OCI-LY1 (cell line): Measurements from ENCODE around the gene METTL27.

ENCODE experiments used
- H2AFZ ChIP-seq: fragments of 200-600 bp; sonication (generic), shearing (Covaris generic); 2 replicates; pipeline ENCODE4 v1.6.0; 2014; ENCODE audit warnings: antibody characterized with exemption, mild to moderate bottlenecking, low read length
- H3F3A ChIP-seq: fragments of 200-600 bp; sonication (generic), shearing (Covaris generic); 2 replicates; pipeline ENCODE4 v1.6.0; 2014; ENCODE audit warnings: mild to moderate bottlenecking, antibody characterized with exemption, low read length, moderate library complexity; ENCODE audit not compliant: insufficient read depth
- H3K27ac ChIP-seq: fragments of 200-600 bp; sonication (generic); 2 replicates; pipeline ENCODE4 v1.5.1; 2014; ENCODE audit warnings: low read length, mixed run types, mild to moderate bottlenecking, low read depth; ENCODE audit not compliant: poor library complexity, severe bottlenecking
- H3K27me3 ChIP-seq: fragments of 200-600 bp; sonication (generic); 2 replicates; pipeline ENCODE4 v1.6.0; 2014; ENCODE audit warnings: antibody characterized with exemption, mild to moderate bottlenecking, low read length, moderate library complexity; ENCODE audit not compliant: insufficient read depth
- H3K36me3 ChIP-seq: fragments of 200-600 bp; sonication (generic); 2 replicates; pipeline ENCODE4 v1.6.1; 2014; ENCODE audit warnings: mild to moderate bottlenecking, antibody characterized with exemption, low read length, moderate library complexity, mixed read lengths; ENCODE audit not compliant: insufficient read depth
- H3K4me1 ChIP-seq: fragments of 200-600 bp; sonication (generic); 2 replicates; pipeline ENCODE4 v1.5.1; 2014; ENCODE audit warnings: mild to moderate bottlenecking, low read length, moderate library complexity; ENCODE audit not compliant: insufficient read depth, severe bottlenecking
- H3K4me2 ChIP-seq: fragments of 200-600 bp; sonication (generic), shearing (Covaris generic); 2 replicates; pipeline ENCODE4 v1.6.1; 2014; ENCODE audit warnings: low read length
- H3K4me3 ChIP-seq: fragments of 200-600 bp; sonication (generic); 2 replicates; pipeline ENCODE4 v1.5.1; 2014; ENCODE audit warnings: low read length, low read depth, mild to moderate bottlenecking, mixed read lengths; ENCODE audit not compliant: poor library complexity, severe bottlenecking
- H3K79me2 ChIP-seq: fragments of 200-600 bp; shearing (Covaris generic); 2 replicates; pipeline ENCODE4 v1.6.1; 2016; ENCODE audit warnings: mixed run types, low read length, mixed read lengths; ENCODE audit not compliant: insufficient read depth
- H3K9ac ChIP-seq: fragments of 200-600 bp; sonication (generic), shearing (Covaris generic); 2 replicates; pipeline ENCODE4 v1.6.1; 2014; ENCODE audit warnings: mild to moderate bottlenecking, low read length, mixed read lengths
- H3K9me2 ChIP-seq: fragments of 200-600 bp; sonication (generic), shearing (Covaris generic); 2 replicates; pipeline ENCODE4 v1.6.1; 2014; ENCODE audit warnings: low read depth, mild to moderate bottlenecking, low read length, mixed read lengths
- H3K9me3 ChIP-seq: fragments of 200-600 bp; shearing (Covaris generic); 2 replicates; pipeline ENCODE4 v1.6.1; 2014; ENCODE audit warnings: low read length, mixed read lengths
- H4K20me1 ChIP-seq: fragments of 200-600 bp; sonication (generic), shearing (Covaris generic); 2 replicates; pipeline ENCODE4 v1.6.0; 2016; ENCODE audit warnings: mild to moderate bottlenecking, low read length; ENCODE audit not compliant: insufficient read depth
- EZH2 ChIP-seq: fragments of 200-600 bp; sonication (generic), shearing (Covaris generic); IDR thresholded peaks from 2 replicates; pipeline ENCODE4 v1.8.0; 2017; ENCODE audit warnings: borderline replicate concordance, mixed run types, mild to moderate bottlenecking, antibody characterized with exemption, low read length, moderate library complexity, mixed read lengths
- TF ChIP-seq, protein P1 (sequence below): fragments of 200-600 bp; sonication (generic), shearing (Covaris generic); IDR thresholded peaks from 2 replicates; pipeline ENCODE4 v1.5.1; 2017; ENCODE audit warnings: mild to moderate bottlenecking, antibody characterized with exemption, low read length, moderate library complexity, mixed read lengths

METTL27 gene

DNA sequence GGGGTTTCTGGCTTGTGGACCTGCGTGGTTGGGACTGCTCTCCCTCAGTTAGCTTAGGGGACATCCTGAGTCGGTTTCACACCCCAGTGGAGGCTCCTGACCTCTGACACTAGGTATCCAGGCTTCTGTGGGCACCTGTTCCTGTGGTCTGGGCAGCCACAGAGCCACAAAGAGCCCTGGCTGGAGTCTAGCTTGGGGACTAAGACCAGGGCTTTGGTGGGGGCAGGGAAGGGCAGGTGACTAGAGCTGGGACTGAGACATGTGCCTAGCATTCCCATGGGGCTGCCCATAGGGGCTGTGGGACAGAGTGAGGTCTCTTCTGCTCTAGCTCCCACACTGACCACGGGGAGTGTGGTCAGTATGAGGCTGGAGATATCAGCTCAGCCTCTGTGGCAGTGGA lies 14.6 kb upstream of the METTL27 start:
- Histone ChIP-seq H3K4me3 (no peak overlapping the region), H3K4me1 (no peaks in the 10 kb centered on the region), H2AFZ (no peak overlapping the region), H3F3A (no peaks in the 10 kb centered on the region), H3K36me3 (no peaks in the 10 kb centered on the region), H4K20me1 (no peaks in the 10 kb centered on the region), H3K9me3 (no peaks in the 10 kb centered on the region), H3K9me2 (no peaks in the 10 kb centered on the region), H3K27me3 (peaks cover 15% of the 10 kb centered on the region; the same call in 1 of the 2 replicates), H3K4me2 (no peak overlapping the region), H3K79me2 (no peaks in the 10 kb centered on the region), H3K27ac (no peak overlapping the region), H3K9ac (no peak overlapping the region)
- TF ChIP-seq, protein P1, sequence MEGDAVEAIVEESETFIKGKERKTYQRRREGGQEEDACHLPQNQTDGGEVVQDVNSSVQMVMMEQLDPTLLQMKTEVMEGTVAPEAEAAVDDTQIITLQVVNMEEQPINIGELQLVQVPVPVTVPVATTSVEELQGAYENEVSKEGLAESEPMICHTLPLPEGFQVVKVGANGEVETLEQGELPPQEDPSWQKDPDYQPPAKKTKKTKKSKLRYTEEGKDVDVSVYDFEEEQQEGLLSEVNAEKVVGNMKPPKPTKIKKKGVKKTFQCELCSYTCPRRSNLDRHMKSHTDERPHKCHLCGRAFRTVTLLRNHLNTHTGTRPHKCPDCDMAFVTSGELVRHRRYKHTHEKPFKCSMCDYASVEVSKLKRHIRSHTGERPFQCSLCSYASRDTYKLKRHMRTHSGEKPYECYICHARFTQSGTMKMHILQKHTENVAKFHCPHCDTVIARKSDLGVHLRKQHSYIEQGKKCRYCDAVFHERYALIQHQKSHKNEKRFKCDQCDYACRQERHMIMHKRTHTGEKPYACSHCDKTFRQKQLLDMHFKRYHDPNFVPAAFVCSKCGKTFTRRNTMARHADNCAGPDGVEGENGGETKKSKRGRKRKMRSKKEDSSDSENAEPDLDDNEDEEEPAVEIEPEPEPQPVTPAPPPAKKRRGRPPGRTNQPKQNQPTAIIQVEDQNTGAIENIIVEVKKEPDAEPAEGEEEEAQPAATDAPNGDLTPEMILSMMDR = no peak
- no peak for TF ChIP-seq EZH2

DNA sequence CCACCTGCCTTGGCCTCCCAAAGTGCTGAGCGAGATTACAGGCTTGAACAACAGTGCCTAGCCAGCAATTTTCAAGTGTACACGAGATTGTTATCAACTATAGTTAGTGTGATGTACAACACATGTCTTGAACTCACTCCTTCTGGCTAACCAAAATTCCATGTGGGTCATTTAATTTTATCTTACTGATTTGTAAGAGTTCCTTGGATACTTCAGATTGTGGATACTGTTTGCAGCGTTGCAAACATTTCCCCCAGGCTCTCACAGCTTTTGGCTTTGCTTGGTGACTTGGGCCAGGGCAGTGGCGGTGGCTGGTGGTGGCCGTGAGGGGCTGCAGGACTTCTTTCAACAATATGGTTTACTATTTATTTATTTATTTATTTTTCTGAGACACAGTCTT lies 10.2 kb upstream of the METTL27 start:
- peaks cover 8% of the 10 kb centered on the region; the same call in 1 of the 2 replicates for H3K27me3 ChIP-seq
- H3F3A ChIP-seq = no peaks in the 10 kb centered on the region
- H3K79me2 ChIP-seq = no peaks in the 10 kb centered on the region
- H3K9me3 ChIP-seq = peaks cover 2% of the 10 kb centered on the region; the same call in 1 of the 2 replicates
- H3K9ac ChIP-seq = no peak overlapping the region
- H3K36me3 ChIP-seq = no peaks in the 10 kb centered on the region
- H3K4me2 ChIP-seq = no peak overlapping the region
- H4K20me1 ChIP-seq = no peaks in the 10 kb centered on the region
- peaks cover 7% of the 10 kb centered on the region for H3K4me1 ChIP-seq
- no peak overlapping the region for H3K4me3 ChIP-seq
- H3K9me2 ChIP-seq = no peaks in the 10 kb centered on the region
- H3K27ac ChIP-seq = no peak overlapping the region
- H2AFZ ChIP-seq = no peak overlapping the region
- TF ChIP-seq, protein P1 = no peak
- TF ChIP-seq EZH2 = no peak

DNA sequence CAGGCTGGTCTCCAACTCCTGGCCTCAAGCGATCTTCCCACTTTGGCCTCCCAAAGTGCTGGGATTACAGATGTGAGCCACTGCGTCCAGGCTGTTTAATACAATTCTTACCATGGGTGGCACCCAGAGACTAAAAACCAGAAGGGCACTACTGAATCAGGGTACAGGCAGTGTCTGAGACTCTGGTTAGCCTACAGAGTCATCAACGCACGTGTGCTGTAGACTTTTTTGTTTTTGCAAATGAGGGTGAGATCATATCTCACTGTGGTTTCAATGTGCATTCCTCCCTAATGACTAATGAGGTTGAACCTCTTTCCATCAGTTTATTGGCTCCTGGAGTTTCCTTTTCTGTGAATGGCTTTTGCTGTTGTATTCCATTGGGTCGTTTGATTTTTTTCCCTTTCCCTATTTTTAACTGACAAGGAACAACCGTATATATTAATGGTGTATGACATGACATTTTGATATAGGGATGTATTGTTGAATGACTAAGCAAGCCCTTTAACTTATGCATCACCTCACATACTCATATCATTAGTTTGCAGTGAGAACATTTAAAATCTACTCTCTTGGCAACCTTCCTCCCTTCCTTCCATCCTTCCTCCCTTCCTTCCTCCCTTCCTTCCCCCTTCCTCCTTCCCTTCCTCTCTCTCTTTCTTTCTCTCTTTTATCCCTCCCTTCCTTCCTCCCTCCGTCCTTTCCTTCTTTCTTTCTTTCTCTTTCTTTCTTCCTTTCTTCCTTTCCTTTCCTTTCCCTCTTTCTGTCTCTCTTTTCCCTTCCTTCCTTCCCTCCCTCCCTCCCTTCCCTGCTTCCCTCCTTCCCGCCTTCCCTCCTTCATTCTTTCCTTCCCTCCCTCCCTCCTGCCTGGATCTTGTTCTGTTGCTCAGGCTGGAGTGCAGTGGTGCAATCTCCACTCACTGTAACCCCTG lies 9.4 kb upstream of the METTL27 start:
- H3K9me3 ChIP-seq = peaks cover 2% of the 10 kb centered on the region; the same call in 1 of the 2 replicates
- no peak overlapping the region for H2AFZ ChIP-seq
- no peak overlapping the region for H3K9ac ChIP-seq
- H3K27me3 ChIP-seq = peaks cover 8% of the 10 kb centered on the region; the same call in 1 of the 2 replicates
- TF ChIP-seq EZH2 = no peak
- TF ChIP-seq, protein P1 = no peak
- no peaks in the 10 kb centered on the region for H3K79me2 ChIP-seq
- H3K4me3 ChIP-seq = no peak overlapping the region
- H4K20me1 ChIP-seq = no peaks in the 10 kb centered on the region
- no peaks in the 10 kb centered on the region for H3K9me2 ChIP-seq
- no peak overlapping the region for H3K27ac ChIP-seq
- H3K36me3 ChIP-seq = no peaks in the 10 kb centered on the region
- peaks cover 7% of the 10 kb centered on the region for H3K4me1 ChIP-seq
- H3F3A ChIP-seq = no peaks in the 10 kb centered on the region
- H3K4me2 ChIP-seq = no peak overlapping the region
